ENCODE results near the gene CDKN2B.

DNA sequence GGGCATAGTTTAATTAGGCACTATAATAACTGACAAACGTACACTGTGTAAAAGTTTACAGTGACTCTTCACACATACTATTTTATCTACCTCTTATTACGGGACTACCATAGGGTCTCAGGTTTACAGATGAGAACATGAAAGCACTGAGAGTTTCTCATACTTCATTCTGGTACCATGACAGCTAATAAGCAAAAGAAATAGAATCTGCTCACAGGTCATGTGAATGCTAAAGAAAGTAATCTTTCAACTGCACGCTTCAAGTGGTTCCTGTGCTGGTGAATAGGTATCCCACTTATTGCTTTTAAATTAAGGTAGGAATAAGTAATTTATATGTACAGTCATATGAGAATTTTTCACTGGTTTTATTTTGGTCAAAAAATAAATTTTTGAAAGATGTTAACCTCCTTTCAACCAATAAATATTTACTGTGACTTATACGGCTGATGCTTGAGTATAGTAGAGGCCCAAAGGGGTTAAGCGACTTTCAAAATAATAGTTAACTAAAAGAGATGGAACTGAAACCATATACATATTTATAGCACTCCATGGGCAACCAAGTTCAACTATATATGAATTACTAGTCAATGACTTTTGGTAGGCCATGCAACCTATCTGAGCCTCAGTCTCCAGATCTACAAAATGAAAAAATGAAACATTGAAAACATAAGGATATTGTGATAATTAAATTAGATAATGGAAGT lies 23.0 kb downstream of the CDKN2B start:
- TF ChIP-seq, protein P1, sequence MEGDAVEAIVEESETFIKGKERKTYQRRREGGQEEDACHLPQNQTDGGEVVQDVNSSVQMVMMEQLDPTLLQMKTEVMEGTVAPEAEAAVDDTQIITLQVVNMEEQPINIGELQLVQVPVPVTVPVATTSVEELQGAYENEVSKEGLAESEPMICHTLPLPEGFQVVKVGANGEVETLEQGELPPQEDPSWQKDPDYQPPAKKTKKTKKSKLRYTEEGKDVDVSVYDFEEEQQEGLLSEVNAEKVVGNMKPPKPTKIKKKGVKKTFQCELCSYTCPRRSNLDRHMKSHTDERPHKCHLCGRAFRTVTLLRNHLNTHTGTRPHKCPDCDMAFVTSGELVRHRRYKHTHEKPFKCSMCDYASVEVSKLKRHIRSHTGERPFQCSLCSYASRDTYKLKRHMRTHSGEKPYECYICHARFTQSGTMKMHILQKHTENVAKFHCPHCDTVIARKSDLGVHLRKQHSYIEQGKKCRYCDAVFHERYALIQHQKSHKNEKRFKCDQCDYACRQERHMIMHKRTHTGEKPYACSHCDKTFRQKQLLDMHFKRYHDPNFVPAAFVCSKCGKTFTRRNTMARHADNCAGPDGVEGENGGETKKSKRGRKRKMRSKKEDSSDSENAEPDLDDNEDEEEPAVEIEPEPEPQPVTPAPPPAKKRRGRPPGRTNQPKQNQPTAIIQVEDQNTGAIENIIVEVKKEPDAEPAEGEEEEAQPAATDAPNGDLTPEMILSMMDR (IDR thresholded peaks at IDR 0.05), result no peak
- no peak for TF ChIP-seq POLR2AphosphoS5 (IDR thresholded peaks at IDR 0.05; ENCODE audit: low read depth, low read length)
- no peak for TF ChIP-seq TCF7L2 (IDR thresholded peaks at IDR 0.05; ENCODE audit: low read depth, low read length)
